Glutamatergic neuron (in vitro differentiated cells): ENCODE results near the gene TMC6. TPM values are rescaled to one million over a fixed set of nuclear protein-coding genes. Genes with fewer than 3 reads are reported as not detected.

Experiments used
- DNase-seq: peaks from one replicate; pipeline ENCODE4 v3.0.0; 2022
- H3K27ac Mint-ChIP-seq: one replicate; pipeline ENCODE4 v1.8.0; 2020; ENCODE audit warnings: mild to moderate bottlenecking, mixed read lengths, inconsistent platforms; ENCODE audit not compliant: unreplicated experiment
- H3K27me3 Mint-ChIP-seq: one replicate; pipeline ENCODE4 v1.8.0; 2020; ENCODE audit warnings: mild to moderate bottlenecking, moderate library complexity, mixed read lengths, inconsistent platforms; ENCODE audit not compliant: unreplicated experiment
- H3K36me3 Mint-ChIP-seq: one replicate; pipeline ENCODE4 v1.8.0; 2020; ENCODE audit warnings: mild to moderate bottlenecking, mixed read lengths, inconsistent platforms; ENCODE audit not compliant: unreplicated experiment
- H3K4me1 Mint-ChIP-seq: one replicate; pipeline ENCODE4 v1.8.0; 2020; ENCODE audit warnings: mild to moderate bottlenecking, low read depth, mixed read lengths, inconsistent platforms; ENCODE audit not compliant: unreplicated experiment
- H3K4me3 Mint-ChIP-seq: one replicate; pipeline ENCODE4 v1.8.0; 2020; ENCODE audit warnings: mild to moderate bottlenecking, mixed read lengths, inconsistent platforms; ENCODE audit not compliant: unreplicated experiment
- H3K9me3 Mint-ChIP-seq: one replicate; pipeline ENCODE4 v1.8.0; 2020; ENCODE audit warnings: mild to moderate bottlenecking, moderate library complexity, mixed read lengths, inconsistent platforms; ENCODE audit not compliant: unreplicated experiment
- CTCF ChIP-seq: fragments of 200-600 bp; sonication (generic); IDR thresholded peaks from one replicate; pipeline ENCODE4 v1.5.0; 2021; ENCODE audit not compliant: partially characterized antibody, unreplicated experiment
- total RNA-seq: library from RNA; stranded (reverse); fragmentation: NEBNext Ultra II Directional; extraction: Animal tissue kit (Norgen Biotek cat#: 25700); gene quantifications from one replicate; pipeline ENCODE4 v1.2.1, GENCODE V29; 2021; ENCODE audit not compliant: unreplicated experiment

The TMC6 gene
- total RNA-seq, 1 donor from 2014 or later = 1.1 TPM

- Mint-ChIP-seq H3K9me3 (peaks cover 2% of the 10 kb centered on the region), H3K4me3 (no peak overlapping the region), H3K27me3 (peaks cover 4% of the 10 kb centered on the region), H3K36me3 (no peaks in the 10 kb centered on the region), H3K4me1 (peaks cover 3% of the 10 kb centered on the region), H3K27ac (no peak overlapping the region)
- TF ChIP-seq CTCF = no peak
- no peak for DNase-seq
Observed at GRCh38 chr17:78148286-78149016, 19.9 kb upstream of the TMC6 start.

- peaks cover 3% of the 10 kb centered on the region for H3K4me1 Mint-ChIP-seq
- H3K36me3 Mint-ChIP-seq = no peaks in the 10 kb centered on the region
- no peak overlapping the region for H3K27ac Mint-ChIP-seq
- TF ChIP-seq CTCF = no peak
- no peak overlapping the region for H3K4me3 Mint-ChIP-seq
- H3K27me3 Mint-ChIP-seq = peaks cover 6% of the 10 kb centered on the region
- peaks cover 2% of the 10 kb centered on the region for H3K9me3 Mint-ChIP-seq
- no peak for DNase-seq
Observed at GRCh38 chr17:78147315-78147998, 18.9 kb upstream of the TMC6 start.

GRCh38 chr17:78146881-78147280 lies 18.3 kb upstream of the TMC6 start:
- Mint-ChIP-seq H3K36me3 (no peaks in the 10 kb centered on the region), H3K27me3 (peaks cover 6% of the 10 kb centered on the region), H3K4me3 (no peak overlapping the region), H3K27ac (no peak overlapping the region), H3K9me3 (peaks cover 2% of the 10 kb centered on the region), H3K4me1 (peaks cover 3% of the 10 kb centered on the region)
- TF ChIP-seq CTCF = no peak
- DNase-seq = no peak

DNA sequence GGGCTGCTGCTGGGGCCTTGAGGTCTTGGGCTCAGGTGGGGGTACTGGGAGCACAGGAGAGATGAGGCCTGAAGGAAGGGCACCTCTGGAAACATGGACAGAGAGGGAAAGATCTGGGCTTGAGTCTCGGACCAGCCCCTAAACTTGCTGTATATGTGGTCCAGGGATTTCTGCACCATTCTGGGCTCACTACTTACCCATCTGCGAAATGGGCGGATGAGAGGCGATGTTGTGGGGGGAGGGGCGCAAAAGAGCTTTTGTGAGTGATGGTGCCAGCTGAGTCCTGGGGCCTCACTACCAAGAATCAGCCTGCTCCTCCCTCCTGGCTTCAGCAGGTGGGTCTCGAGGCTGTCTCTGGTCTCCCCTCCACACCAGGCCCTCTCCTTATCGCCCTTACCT lies 17.9 kb upstream of the TMC6 start:
- no peak for DNase-seq
- H3K27ac Mint-ChIP-seq = no peak overlapping the region
- no peak overlapping the region for H3K4me3 Mint-ChIP-seq
- peaks cover 6% of the 10 kb centered on the region for H3K27me3 Mint-ChIP-seq
- TF ChIP-seq CTCF = no peak
- peaks cover 2% of the 10 kb centered on the region for H3K9me3 Mint-ChIP-seq
- H3K36me3 Mint-ChIP-seq = no peaks in the 10 kb centered on the region
- H3K4me1 Mint-ChIP-seq = peaks cover 3% of the 10 kb centered on the region
